Measurements from ENCODE around the gene NSUN2. TPM values are rescaled to one million over a fixed set of nuclear protein-coding genes. Genes with fewer than 3 reads are reported as not detected.

The NSUN2 gene
- polyA plus RNA-seq, 1 experiment: 31.2 TPM

- ChIA-PET POLR2A (no interaction called here), CTCF (no interaction called here)
- Histone ChIP-seq H3K27me3 (ENCODE audit: control insufficient read depth, insufficient read depth, low read length) (no peaks in the 10 kb centered on the region), H3K36me3 (ENCODE audit: control insufficient read depth, insufficient read depth, low read length) (peaks cover under 1% of the 10 kb centered on the region; the same call in 1 of the 2 replicates), H3K4me3 (ENCODE audit: low read depth, low read length) (no peak overlapping the region)
- TF ChIP-seq CTCF (IDR thresholded peaks at IDR 0.05; ENCODE audit: insufficient read depth, low read depth, low read length): no peak
- no peak for DNase-seq (ENCODE audit: low read depth)
Observed at GRCh38 chr5:6636293-6636692, 3.4 kb upstream of the NSUN2 start.

GRCh38 chr5:6634788-6635430 lies 2.1 kb upstream of the NSUN2 start:
- TF ChIP-seq CTCF (IDR thresholded peaks at IDR 0.05; ENCODE audit: insufficient read depth, low read depth, low read length): no peak
- no peaks in the 10 kb centered on the region for H3K27me3 ChIP-seq (ENCODE audit: control insufficient read depth, insufficient read depth, low read length)
- ChIA-PET POLR2A (no interaction called here), CTCF (interaction anchor here (0.6 to 1.0 kb wide), 2 partner anchors 50 to 108 kb away, joined by 3 read pairs; no protein-coding TSS in a partner anchor)
- no peak for DNase-seq (ENCODE audit: low read depth)
- no peak overlapping the region for H3K4me3 ChIP-seq (ENCODE audit: low read depth, low read length)
- H3K36me3 ChIP-seq (ENCODE audit: control insufficient read depth, insufficient read depth, low read length): peaks cover 2% of the 10 kb centered on the region

GRCh38 chr5:6634306-6634705 lies 1.5 kb upstream of the NSUN2 start:
- POLR2A ChIA-PET: no interaction called here
- DNase-seq (ENCODE audit: low read depth): no peak
- Histone ChIP-seq H3K36me3 (ENCODE audit: control insufficient read depth, insufficient read depth, low read length) (peaks cover 3% of the 10 kb centered on the region), H3K4me3 (ENCODE audit: low read depth, low read length) (peak overlapping the region; percentile 70), H3K27me3 (ENCODE audit: control insufficient read depth, insufficient read depth, low read length) (no peaks in the 10 kb centered on the region)
- CTCF ChIA-PET: interaction anchor here (1.0 kb wide), 1 partner anchor 108 kb away, joined by 3 read pairs; no protein-coding TSS in a partner anchor
- no peak for TF ChIP-seq CTCF (IDR thresholded peaks at IDR 0.05; ENCODE audit: insufficient read depth, low read depth, low read length)

- POLR2A ChIA-PET: no interaction called here
- TF ChIP-seq CTCF (IDR thresholded peaks at IDR 0.05; ENCODE audit: insufficient read depth, low read depth, low read length): no peak
- CTCF ChIA-PET: interaction anchor here (0.8 to 1.8 kb wide), 4 partner anchors 19 to 109 kb away, joined by 3 read pairs; no protein-coding TSS in a partner anchor
- H3K27me3 ChIP-seq (ENCODE audit: control insufficient read depth, insufficient read depth, low read length): no peaks in the 10 kb centered on the region
- no peak for DNase-seq (ENCODE audit: low read depth)
- H3K4me3 ChIP-seq (ENCODE audit: low read depth, low read length): peak overlapping the region; percentile 70
- peaks cover 4% of the 10 kb centered on the region for H3K36me3 ChIP-seq (ENCODE audit: control insufficient read depth, insufficient read depth, low read length)
Observed at GRCh38 chr5:6633469-6634245, 813 bp upstream of the NSUN2 start.

- TF ChIP-seq CTCF (IDR thresholded peaks at IDR 0.05; ENCODE audit: insufficient read depth, low read depth, low read length): peak; percentile 23; the same call in 1 of the 2 replicates
- H3K36me3 ChIP-seq (ENCODE audit: control insufficient read depth, insufficient read depth, low read length): peaks cover 4% of the 10 kb centered on the region
- POLR2A ChIA-PET: no interaction called here
- H3K4me3 ChIP-seq (ENCODE audit: low read depth, low read length): peak overlapping the region; percentile 70
- no peaks in the 10 kb centered on the region for H3K27me3 ChIP-seq (ENCODE audit: control insufficient read depth, insufficient read depth, low read length)
- no peak for DNase-seq (ENCODE audit: low read depth)
- CTCF ChIA-PET: interaction anchor here (0.9 to 1.8 kb wide), 4 partner anchors 8 to 113 kb away, joined by 3 to 6 read pairs (median 3); no protein-coding TSS in a partner anchor
Observed at GRCh38 chr5:6632324-6632887, 438 bp downstream of the NSUN2 start.

All from BJ (cell line).